K562 (cell line): ENCODE measurements around the gene HAUS6. TPM values are rescaled to one million over a fixed set of nuclear protein-coding genes. Genes with fewer than 3 reads are reported as not detected.

Source experiments
- BRD9 ChIP-seq: fragments of 450-650 bp; IDR thresholded peaks from 2 replicates; pipeline ENCODE4 v1.6.1; 2018; ENCODE audit warnings: low read depth; ENCODE audit not compliant: partially characterized antibody
- DLX4 ChIP-seq: fragments of 250-450 bp; sonication (Bioruptor Pico); IDR thresholded peaks from 2 replicates; pipeline ENCODE4 v1.6.1; 2021; ENCODE audit warnings: mild to moderate bottlenecking
- ETV5 ChIP-seq: sonication (generic); formaldehyde crosslinking; IDR thresholded peaks from 2 replicates; pipeline ENCODE4 v1.4.0; 2020; ENCODE audit warnings: low read depth, mild to moderate bottlenecking, missing genetic modification reagents
- FOSL1 ChIP-seq: fragments of 200-800 bp; sonication (Bioruptor generic); conservative IDR thresholded peaks from 2 replicates; pipeline ENCODE4 v1.6.1; 2016; ENCODE audit warnings: missing genetic modification characterization, missing compliant biosample characterization
- GABPB1 ChIP-seq: sonication (generic); formaldehyde crosslinking; IDR thresholded peaks from 2 replicates; pipeline ENCODE4 v1.8.0; 2022; ENCODE audit warnings: mild to moderate bottlenecking, missing genetic modification reagents
- GMEB1 ChIP-seq: fragments of 250-450 bp; sonication (Bioruptor Pico); IDR thresholded peaks from 2 replicates; pipeline ENCODE4 v1.4.0; 2020; ENCODE audit warnings: mild to moderate bottlenecking
- POU5F1 ChIP-seq: fragments of 150-350 bp; IDR thresholded peaks from 2 replicates; pipeline ENCODE4 v1.6.1; 2014; ENCODE audit warnings: borderline replicate concordance, low read length, low read depth, mild to moderate bottlenecking; ENCODE audit not compliant: partially characterized antibody
- ZHX1 ChIP-seq: fragments of 150-350 bp; conservative IDR thresholded peaks from 2 replicates; pipeline ENCODE4 v1.6.1; 2014; ENCODE audit warnings: low read length
- ZNF133 ChIP-seq: fragments of 250-450 bp; sonication (Bioruptor Pico); IDR thresholded peaks from 2 replicates; pipeline ENCODE4 v1.4.0; 2020; ENCODE audit warnings: mild to moderate bottlenecking
- ZNF217 ChIP-seq: sonication (generic); formaldehyde crosslinking; IDR thresholded peaks from 2 replicates; pipeline ENCODE4 v1.8.0; 2022; ENCODE audit warnings: mild to moderate bottlenecking, missing genetic modification reagents
- ZNF699 ChIP-seq: fragments of 250-450 bp; sonication (Bioruptor Pico); IDR thresholded peaks from 2 replicates; pipeline ENCODE4 v1.8.0; 2021; ENCODE audit warnings: mild to moderate bottlenecking, moderate library complexity; ENCODE audit not compliant: insufficient replicate concordance
- ZNF766 ChIP-seq: fragments of 200-800 bp; sonication (Bioruptor generic); conservative IDR thresholded peaks from 2 replicates; pipeline ENCODE4 v1.6.1; 2016; ENCODE audit warnings: missing genetic modification characterization, missing compliant biosample characterization
- ZNF785 ChIP-seq: fragments of 250-450 bp; sonication (Bioruptor Pico); IDR thresholded peaks from 2 replicates; pipeline ENCODE4 v1.4.0; 2020; ENCODE audit warnings: mild to moderate bottlenecking
- polyA plus RNA-seq, 8 experiments: library from polyadenylated mRNA; depleted of rRNA in 4 of 8; stranded (reverse) in 5 of 8; unstranded in 3 of 8; fragments of >200 nt; fragmentation: Nextera tagmentation in 2 of 8; fragmentation: Illumina TruSeq in 1 of 8; extraction: Ambion mirVana in 2 of 8; extraction: Trizol in 1 of 8; gene quantifications; 2 replicates each; pipeline versions ENCODE4 v1.2.1 to v1.2.3, GENCODE V29; 2011 to 2014; ENCODE audit warnings: inconsistent platforms in 1 of 8, missing spikeins in 1 of 8
- total RNA-seq, 7 experiments: library from RNA; depleted of rRNA in 6 of 7; stranded (reverse); fragments of >200 nt in 6 of 7; fragmentation: Illumina TruSeq in 2 of 7; extraction: Trizol in 2 of 7; gene quantifications; 2 replicates each; pipeline versions ENCODE4 v1.2.1 to v1.2.3, GENCODE V29; 2011 to 2021; ENCODE audit warnings: low replicate concordance in 1 of 7
- TF ChIP-seq, protein P1 (sequence below): fragments of 450-650 bp; formaldehyde crosslinking; IDR thresholded peaks from 2 replicates; pipeline ENCODE4 v1.4.0; 2022; ENCODE audit warnings: missing genetic modification characterization
- TF ChIP-seq, protein P2 (sequence below), 2 experiments: IDR thresholded peaks; 2 replicates each; pipeline ENCODE4 v1.6.1; 2012; ENCODE audit warnings: improper control_type of control experiment in 2 of 2, low read depth in 2 of 2, low read length in 2 of 2, borderline replicate concordance in 1 of 2
- TF ChIP-seq, protein P3 (sequence below), 3 experiments: IDR thresholded peaks in 2 of 3; conservative IDR thresholded peaks in 1 of 3; 2 replicates each; pipeline ENCODE4 v1.5.1; 2011 to 2012; ENCODE audit warnings: low read length in 3 of 3, mild to moderate bottlenecking in 3 of 3, control low read depth in 2 of 3, improper control_type of control experiment in 1 of 3, inconsistent platforms in 1 of 3, low read depth in 1 of 3, mixed read lengths in 1 of 3, moderate library complexity in 1 of 3; ENCODE audit not compliant: insufficient read depth in 2 of 3

HAUS6 gene
- total and polyA plus RNA-seq, 9 of the 15 experiments (the other 6 are each of a cell fraction or from before 2014, with no cell fraction given): 10.2 to 31.7 (median 23.1) TPM

- TF ChIP-seq GMEB1 (CRISPR knock-in tag) (no peak), ZNF133 (CRISPR knock-in tag) (no peak), ZNF785 (CRISPR knock-in tag) (no peak), FOSL1 (no peak), ZNF699 (CRISPR knock-in tag) (no peak), ZHX1 (no peak), ZNF766 (CRISPR knock-in tag) (peak; percentile 56; the same call in 1 of the 2 replicates), BRD9 (no peak), POU5F1 (no peak), ZNF217 (CRISPR knock-in tag) (no peak), ETV5 (CRISPR knock-in tag) (peak; percentile 67), DLX4 (CRISPR knock-in tag) (no peak), GABPB1 (CRISPR knock-in tag) (peak; percentile 95)
- TF ChIP-seq, protein P1, sequence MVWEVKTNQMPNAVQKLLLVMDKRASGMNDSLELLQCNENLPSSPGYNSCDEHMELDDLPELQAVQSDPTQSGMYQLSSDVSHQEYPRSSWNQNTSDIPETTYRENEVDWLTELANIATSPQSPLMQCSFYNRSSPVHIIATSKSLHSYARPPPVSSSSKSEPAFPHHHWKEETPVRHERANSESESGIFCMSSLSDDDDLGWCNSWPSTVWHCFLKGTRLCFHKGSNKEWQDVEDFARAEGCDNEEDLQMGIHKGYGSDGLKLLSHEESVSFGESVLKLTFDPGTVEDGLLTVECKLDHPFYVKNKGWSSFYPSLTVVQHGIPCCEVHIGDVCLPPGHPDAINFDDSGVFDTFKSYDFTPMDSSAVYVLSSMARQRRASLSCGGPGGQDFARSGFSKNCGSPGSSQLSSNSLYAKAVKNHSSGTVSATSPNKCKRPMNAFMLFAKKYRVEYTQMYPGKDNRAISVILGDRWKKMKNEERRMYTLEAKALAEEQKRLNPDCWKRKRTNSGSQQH (CRISPR knock-in tag): no peak
- TF ChIP-seq, protein P2, sequence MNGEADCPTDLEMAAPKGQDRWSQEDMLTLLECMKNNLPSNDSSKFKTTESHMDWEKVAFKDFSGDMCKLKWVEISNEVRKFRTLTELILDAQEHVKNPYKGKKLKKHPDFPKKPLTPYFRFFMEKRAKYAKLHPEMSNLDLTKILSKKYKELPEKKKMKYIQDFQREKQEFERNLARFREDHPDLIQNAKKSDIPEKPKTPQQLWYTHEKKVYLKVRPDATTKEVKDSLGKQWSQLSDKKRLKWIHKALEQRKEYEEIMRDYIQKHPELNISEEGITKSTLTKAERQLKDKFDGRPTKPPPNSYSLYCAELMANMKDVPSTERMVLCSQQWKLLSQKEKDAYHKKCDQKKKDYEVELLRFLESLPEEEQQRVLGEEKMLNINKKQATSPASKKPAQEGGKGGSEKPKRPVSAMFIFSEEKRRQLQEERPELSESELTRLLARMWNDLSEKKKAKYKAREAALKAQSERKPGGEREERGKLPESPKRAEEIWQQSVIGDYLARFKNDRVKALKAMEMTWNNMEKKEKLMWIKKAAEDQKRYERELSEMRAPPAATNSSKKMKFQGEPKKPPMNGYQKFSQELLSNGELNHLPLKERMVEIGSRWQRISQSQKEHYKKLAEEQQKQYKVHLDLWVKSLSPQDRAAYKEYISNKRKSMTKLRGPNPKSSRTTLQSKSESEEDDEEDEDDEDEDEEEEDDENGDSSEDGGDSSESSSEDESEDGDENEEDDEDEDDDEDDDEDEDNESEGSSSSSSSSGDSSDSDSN (IDR thresholded peaks at IDR 0.05; ENCODE audit: borderline replicate concordance in 1 of 2, low read depth in 2 of 2, low read length in 2 of 2): no peak
- TF ChIP-seq, protein P3, sequence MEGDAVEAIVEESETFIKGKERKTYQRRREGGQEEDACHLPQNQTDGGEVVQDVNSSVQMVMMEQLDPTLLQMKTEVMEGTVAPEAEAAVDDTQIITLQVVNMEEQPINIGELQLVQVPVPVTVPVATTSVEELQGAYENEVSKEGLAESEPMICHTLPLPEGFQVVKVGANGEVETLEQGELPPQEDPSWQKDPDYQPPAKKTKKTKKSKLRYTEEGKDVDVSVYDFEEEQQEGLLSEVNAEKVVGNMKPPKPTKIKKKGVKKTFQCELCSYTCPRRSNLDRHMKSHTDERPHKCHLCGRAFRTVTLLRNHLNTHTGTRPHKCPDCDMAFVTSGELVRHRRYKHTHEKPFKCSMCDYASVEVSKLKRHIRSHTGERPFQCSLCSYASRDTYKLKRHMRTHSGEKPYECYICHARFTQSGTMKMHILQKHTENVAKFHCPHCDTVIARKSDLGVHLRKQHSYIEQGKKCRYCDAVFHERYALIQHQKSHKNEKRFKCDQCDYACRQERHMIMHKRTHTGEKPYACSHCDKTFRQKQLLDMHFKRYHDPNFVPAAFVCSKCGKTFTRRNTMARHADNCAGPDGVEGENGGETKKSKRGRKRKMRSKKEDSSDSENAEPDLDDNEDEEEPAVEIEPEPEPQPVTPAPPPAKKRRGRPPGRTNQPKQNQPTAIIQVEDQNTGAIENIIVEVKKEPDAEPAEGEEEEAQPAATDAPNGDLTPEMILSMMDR (IDR thresholded peaks at IDR 0.05 in 2 of 3, conservative IDR thresholded peaks at IDR 0.05 in 1 of 3; ENCODE audit: insufficient read depth in 2 of 3, low read depth in 1 of 3, low read length in 3 of 3): peak; percentile 20 to 33 (median 24); a peak in 2 of 6 replicates
Measured at GRCh38 chr9:19102631-19103345, at the start of gene HAUS6 (continued).
